ENCODE results near the gene GRIFIN.

DNA sequence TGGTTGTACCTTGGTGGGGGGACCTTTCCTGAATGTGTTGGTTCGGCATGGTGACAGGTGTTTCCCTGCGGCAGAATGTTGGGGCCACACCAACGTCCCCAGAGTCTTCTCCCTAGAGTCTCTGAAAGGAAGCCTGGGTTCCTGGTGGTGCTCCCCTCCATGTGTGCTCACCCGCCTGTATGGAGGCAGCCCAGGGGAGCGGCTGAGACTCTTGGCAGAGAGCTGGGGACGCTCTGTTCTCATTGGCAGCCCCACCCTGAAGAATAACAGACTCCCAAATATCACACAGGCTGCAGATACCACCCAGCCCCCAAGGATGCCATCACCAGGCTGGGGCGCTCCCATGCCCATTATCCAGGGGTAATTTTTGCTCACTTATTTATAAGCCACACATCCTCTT, 38.0 kb downstream of the GRIFIN start:
- no peak for TF ChIP-seq POLR2AphosphoS5 (IDR thresholded peaks at IDR 0.05; ENCODE audit: low read depth, low read length)
- TF ChIP-seq POLR2A (IDR thresholded peaks at IDR 0.05; ENCODE audit: low read depth, low read length), result no peak
- TF ChIP-seq TAF1 (IDR thresholded peaks at IDR 0.05; ENCODE audit: borderline replicate concordance, low read depth, low read length), result no peak
